Activated CD4-positive, CD25-positive, alpha-beta regulatory T cell treated with anti-CD3 and anti-CD28 coated beads, Interleukin-2, amount 50 U/mL, for 16 hours (primary cell): ENCODE data around the gene PLEKHA5.
"Not testable (repeated sequence)": the region's sequence is repeated elsewhere in the genome, so short reads cannot be mapped to it uniquely, and the experiment has no call there.

ENCODE experiments used
- DNase-seq: peaks from one replicate; pipeline ENCODE4 v3.0.0-alpha.2; 2020; ENCODE audit warnings: low read depth, low spot score

The PLEKHA5 gene

DNA sequence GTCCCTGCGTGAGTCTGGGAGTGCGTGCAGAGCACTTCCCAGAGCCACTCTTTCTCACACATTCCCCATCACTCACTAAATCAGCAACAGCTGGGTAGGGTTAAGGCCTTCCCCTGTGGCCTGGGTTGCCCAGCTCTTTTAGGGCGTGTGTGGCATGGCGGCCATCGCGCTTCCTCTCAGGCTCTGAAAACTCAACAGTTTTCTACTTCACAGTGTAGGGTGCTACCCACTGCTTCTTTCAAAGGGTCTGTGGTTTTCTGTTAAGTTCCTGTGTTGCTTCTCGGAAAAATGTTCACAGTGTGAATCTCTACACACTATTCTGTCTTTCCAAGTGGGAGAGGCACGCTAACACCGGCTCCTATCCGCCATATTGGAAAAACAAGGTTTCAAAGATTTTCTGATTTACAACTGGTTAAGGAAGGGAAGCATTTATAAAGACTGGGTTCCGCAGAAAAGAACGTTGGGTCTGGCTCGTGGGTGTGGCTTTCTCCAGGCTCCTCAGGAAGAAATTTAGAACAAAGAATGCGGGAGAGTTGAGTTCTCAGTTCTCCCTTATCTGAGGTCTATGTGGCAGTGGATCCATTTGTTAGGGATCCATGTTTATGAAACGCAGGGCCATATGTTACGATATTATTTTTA, 274.8 kb downstream of the PLEKHA5 start:
- DNase-seq, result no peak

DNA sequence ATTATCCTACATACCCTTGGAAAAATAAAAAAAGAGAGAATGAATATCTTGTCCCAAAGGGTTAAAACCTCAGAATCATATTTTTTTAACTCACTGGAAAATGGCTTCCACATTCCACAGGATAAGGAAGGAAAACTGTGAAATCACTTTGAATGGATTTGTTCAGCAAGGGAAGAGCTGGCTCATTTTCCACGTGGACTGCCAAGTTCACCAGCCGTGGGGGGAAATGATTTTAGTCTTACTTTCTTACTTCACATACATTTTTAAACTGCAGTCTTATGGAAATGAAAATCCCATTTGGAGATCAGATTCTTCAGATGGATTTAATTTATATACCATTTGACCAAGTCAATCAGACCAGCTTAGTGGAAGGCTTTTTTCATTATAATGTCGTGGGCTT, 279.8 kb downstream of the PLEKHA5 start:
- no peak for DNase-seq

DNA sequence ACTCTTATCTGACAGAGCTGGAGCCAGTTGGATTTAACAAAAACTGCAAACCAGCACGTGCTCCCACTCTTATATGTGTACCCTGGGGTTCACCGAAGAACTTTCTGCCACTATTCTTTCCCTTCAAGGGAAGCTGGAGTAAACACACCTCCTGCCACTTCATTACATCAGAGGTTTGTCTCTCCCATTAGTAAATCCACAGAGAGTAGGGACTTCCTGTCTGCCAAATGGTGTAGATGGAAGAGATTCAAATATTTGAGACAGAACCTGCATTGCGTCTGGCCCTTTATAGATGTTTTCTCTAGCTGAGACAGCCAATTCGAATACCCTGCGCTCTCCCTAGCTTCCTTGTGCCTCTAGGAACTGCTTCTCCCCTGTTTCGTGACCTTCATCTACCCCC, 280.7 kb downstream of the PLEKHA5 start:
- no peak for DNase-seq

DNA sequence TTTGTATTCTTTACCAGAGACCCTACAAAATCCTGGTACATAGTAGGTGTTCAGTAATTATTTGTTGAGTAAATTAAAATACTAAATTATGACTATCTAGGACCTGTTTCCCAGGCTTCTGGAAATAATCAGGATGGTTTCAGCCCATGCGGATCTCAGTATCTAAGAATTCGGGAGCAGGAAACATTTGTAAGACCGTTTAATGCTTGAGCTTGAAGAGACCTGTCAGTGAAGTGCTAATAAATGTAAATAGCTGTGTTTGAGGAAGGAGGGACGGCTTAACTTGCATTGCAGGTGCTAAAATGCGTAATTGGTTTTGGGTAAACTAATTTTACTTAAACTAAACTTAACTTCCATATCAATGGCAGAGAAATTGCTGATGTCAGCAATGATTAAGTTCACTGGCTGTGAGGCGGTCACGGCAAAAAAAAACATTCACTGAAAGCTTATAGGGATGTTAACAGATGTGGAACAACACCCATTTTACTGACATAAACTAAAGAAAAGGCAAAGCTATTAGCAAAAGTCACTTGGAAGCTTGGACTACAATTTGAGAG, 281.2 kb downstream of the PLEKHA5 start:
- no peak for DNase-seq

DNA sequence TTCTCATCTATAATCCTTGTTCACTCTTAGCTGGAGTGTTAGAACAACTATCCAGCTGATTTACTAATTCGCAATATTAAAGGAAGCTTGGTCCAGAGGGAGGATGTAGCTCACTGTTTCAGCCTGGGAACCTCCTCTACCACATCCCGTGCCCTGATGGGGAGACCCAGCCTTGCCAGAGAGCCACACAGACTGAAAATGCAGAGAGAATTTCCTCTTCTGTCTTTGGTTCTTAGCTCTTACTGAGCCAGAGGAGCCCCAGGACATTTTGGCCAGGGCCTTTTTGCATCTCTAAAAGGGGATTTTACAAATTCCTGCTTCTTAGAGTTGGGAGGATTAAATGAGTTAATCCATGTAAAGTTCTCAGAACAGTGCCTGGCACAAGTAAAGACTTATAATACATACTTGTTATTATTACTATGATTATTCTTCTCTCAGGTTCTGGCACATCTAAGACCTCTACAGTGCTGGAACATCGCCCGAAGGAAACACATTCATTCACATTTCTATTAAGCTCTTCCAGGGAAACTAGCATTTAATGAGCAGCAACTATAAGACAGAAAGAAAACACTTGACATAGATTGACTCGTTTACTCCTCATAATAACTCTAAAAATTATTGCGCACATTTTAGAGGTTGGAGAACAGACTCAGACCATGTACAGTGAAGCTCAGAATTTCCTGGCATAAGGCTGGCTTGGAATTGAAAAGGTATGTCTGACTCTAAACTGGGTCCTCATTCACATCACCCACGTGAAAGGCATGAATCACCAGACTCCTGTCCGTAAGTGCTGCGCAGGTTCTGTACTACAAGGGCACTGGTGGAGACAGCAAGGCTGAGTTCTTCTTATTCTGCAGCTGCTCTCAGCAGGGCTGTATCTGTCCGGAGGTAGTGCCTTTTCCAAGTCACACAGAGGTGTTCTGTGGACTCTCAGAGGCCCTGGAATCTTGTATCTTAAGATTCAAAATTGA, 282.0 kb downstream of the PLEKHA5 start:
- DNase-seq, result no peak

DNA sequence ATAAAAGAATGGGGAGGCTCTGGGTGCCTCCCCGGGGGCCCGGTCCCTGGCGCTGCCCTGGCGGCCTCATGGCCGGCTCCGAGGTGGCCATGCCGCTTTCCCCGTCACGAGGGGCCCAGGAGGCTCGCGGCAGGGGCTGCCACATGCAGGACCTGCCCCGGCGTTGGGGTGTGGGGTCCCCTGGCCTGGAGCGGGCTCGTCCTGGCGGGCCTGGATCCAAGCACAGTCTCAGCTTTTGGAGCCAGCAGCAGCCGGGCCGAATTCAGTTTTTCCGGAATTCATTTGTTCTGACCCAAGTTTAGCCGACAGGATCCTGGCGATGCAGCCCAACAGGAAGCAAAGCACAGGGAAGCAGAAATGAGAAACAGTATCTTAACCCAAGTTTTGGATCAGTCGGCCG, 283.3 kb downstream of the PLEKHA5 start:
- no peak for DNase-seq

DNA sequence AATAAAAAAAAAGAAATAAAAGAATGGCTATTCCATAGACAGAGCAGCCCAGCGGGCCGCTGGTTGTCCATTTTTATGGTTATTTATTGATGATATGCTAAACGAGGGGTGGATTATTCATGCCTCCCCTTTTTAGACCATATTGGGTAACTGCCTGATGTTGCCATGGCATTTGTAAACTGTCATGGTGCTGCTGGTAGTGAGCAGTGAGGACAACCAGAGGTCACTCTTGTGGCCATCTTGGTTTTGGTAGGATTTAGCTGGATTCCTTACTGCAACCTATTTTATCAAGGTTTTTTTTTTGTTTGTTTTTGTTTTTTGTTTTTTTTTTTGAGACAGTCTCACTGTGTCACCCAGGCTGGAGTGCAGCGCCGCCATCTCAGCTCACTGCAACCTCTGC, 284.0 kb downstream of the PLEKHA5 start:
- DNase-seq, result not testable (repeated sequence)

DNA sequence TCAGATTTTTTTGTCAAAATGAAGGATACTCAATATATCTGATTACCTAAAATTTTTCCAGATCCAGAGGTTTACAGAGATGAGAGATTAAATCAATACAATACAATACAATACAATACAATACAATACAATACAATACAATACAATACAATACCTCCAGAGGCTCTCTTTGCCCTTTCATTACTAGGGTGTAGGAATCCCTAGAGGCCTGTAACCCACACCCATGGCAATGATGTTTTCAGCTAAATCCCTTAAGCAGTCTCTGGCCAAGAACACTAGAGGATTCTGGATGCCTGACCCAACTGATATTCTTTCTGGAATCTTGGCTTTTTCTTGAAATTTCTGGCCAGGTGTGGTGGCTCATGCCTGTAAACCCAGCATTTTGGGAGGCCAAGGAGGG, 286.0 kb downstream of the PLEKHA5 start:
- no peak for DNase-seq

DNA sequence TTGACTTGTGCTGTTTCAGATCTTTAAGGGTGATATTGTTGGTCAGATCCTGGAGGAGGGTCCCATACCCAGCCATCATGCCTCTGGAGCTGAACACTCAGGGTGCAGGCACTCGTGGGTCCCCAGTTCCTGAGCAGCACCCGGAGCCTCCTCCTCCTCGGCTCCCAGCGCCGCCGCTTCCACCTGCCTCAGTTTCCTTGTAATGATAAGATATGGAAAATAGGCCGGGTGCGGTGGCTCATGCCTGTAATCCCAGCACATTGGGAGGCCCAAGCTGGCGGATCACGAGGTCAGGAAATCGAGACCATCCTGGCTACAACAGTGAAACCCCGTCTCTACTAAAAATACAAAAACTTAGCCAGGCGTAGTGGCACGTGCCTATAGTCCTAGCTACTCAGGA, 289.6 kb downstream of the PLEKHA5 start:
- DNase-seq, result no peak

DNA sequence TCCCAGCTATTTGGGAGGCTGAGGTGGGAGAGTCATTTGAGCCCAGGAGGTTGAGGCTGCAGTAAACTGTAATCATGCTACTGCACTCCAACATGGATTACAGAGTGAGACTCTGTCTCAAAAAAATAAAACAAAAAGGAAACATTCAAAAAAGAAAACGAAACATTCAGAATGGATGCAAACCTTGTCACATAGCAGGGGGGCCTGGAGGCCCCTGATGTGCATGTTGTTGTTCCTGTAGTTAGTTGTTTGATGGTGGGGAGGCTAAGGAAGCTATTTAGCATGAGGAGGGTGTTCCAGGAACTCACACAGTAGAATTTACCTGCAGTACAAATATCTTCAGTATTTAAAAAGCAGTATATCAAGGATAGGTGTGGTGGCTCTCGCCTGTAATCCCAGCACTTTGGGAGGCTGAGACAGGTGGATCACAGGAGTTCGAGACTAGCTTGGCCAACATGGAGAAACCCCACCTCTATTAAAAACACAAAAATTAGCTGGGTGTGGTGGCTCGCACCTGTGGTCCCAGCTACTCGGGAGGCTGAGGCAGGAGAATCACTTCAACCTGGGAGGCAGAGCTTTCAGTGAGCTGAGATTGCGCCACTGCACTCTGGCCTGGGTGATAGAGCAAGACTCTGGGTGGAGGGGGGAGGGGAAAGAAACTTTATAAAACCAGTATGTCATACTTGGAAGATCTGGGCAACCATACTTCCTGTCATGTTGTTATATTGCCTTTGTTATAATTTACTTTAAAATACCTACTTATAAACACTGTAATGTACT, 292.2 kb downstream of the PLEKHA5 start:
- DNase-seq, result no peak

DNA sequence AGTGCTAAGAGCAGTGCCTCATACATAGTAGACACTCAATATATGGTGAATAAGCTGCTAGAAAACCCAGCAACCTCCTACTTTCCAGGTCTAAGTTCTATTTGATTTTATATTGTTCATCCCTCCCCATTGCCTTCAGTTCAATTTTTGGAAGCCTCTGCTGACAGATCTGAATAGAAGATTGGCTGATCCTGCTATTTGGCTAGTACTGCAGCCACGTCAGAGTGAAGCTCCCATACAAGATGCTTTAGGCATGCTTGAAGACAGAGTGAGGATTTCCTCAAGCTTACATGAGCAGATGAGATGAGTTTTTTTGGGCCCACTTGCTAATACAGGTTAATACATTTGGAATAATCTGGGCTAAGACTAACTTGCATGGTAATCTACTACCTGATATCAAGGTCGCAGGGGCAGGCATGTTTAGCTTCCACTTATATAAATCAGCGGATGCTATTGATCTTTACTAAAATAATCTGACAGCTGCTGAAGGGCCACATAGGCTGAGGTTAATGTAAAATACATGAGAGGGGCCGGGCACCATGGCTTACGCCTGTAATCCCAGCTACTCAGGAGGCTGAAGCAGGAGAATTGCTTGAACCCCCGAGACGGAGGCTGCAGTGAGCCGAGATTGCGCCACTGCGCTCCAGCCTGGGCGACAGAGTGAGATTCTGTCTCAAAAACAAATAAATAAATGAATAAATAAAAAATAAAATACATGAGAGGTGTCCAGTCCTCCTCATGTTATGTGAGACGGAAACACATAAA, 293.8 kb downstream of the PLEKHA5 start:
- DNase-seq, result no peak
